Hepatocyte (in vitro differentiated cells): ENCODE data around the gene RAB9A. TPM values are rescaled to one million over a fixed set of nuclear protein-coding genes. Genes with fewer than 3 reads are reported as not detected.

Experiments used
- DNase-seq: peaks from one replicate; pipeline ENCODE4 v3.0.0-alpha.2; 2016; ENCODE audit warnings: low spot score
- H2AFZ ChIP-seq: fragments of 200-600 bp; sonication (generic); 2 replicates; pipeline ENCODE4 v1.6.0; 2016; ENCODE audit warnings: antibody characterized with exemption, mild to moderate bottlenecking
- H3K27ac ChIP-seq: fragments of 200-600 bp; sonication (generic); 2 replicates; pipeline ENCODE4 v1.5.1; 2016; ENCODE audit warnings: mild to moderate bottlenecking
- H3K27me3 ChIP-seq: fragments of 200-600 bp; sonication (generic); 2 replicates; pipeline ENCODE4 v1.6.1; 2016
- H3K36me3 ChIP-seq: fragments of 200-600 bp; sonication (generic); replicated peaks from 2 replicates; pipeline ENCODE4 v1.5.1; 2016; ENCODE audit warnings: low read depth; ENCODE audit not compliant: insufficient read depth
- H3K4me1 ChIP-seq: fragments of 200-600 bp; sonication (generic); 2 replicates; pipeline ENCODE4 v1.5.1; 2016; ENCODE audit warnings: mild to moderate bottlenecking, moderate library complexity; ENCODE audit not compliant: insufficient read depth
- H3K4me2 ChIP-seq: fragments of 200-600 bp; sonication (generic); 2 replicates; pipeline ENCODE4 v1.6.0; 2016
- H3K4me3 ChIP-seq: fragments of 200-600 bp; sonication (generic); 2 replicates; pipeline ENCODE4 v1.5.1; 2016; ENCODE audit warnings: mild to moderate bottlenecking
- H3K79me2 ChIP-seq: fragments of 200-600 bp; sonication (generic); 2 replicates; pipeline ENCODE4 v1.6.0; 2017; ENCODE audit warnings: mild to moderate bottlenecking
- H3K9me2 ChIP-seq: fragments of 200-600 bp; sonication (generic); replicated peaks from 2 replicates; pipeline ENCODE4 v1.6.0; 2017; ENCODE audit warnings: mild to moderate bottlenecking; ENCODE audit not compliant: insufficient read depth
- H3K9me3 ChIP-seq: fragments of 200-600 bp; sonication (generic); 2 replicates; pipeline ENCODE4 v1.5.1; 2016; ENCODE audit warnings: low read depth, mild to moderate bottlenecking
- H4K20me1 ChIP-seq: fragments of 200-600 bp; sonication (generic); 2 replicates; pipeline ENCODE4 v1.6.0; 2016; ENCODE audit warnings: mild to moderate bottlenecking; ENCODE audit not compliant: insufficient read depth, poor library complexity, severe bottlenecking
- CTCF ChIP-seq: fragments of 200-600 bp; sonication (generic); IDR thresholded peaks from 2 replicates; pipeline ENCODE4 v1.5.1; 2016; ENCODE audit warnings: antibody characterized with exemption, mild to moderate bottlenecking; ENCODE audit not compliant: poor library complexity
- EZH2 ChIP-seq: fragments of 200-600 bp; sonication (generic); IDR thresholded peaks from 2 replicates; pipeline ENCODE4 v1.6.1; 2016; ENCODE audit warnings: antibody characterized with exemption, mild to moderate bottlenecking, borderline replicate concordance
- EZH2phosphoT487 ChIP-seq: fragments of 200-600 bp; sonication (generic); IDR thresholded peaks from one replicate; pipeline ENCODE4 v1.6.1; 2018; ENCODE audit warnings: antibody characterized with exemption, mild to moderate bottlenecking, low read depth, moderate library complexity; ENCODE audit not compliant: unreplicated experiment, severe bottlenecking
- WGBS: methylation state at CpG from one replicate; pipeline ENCODE4 v1.1.6; 2016; ENCODE audit warnings: low lambda C conversion rate; ENCODE audit errors: missing lambda C conversion rate; 5-methylcytosine and 5-hydroxymethylcytosine counted together
- polyA plus RNA-seq: library from polyadenylated mRNA; unstranded; fragments of >200 nt; fragmentation: Nextera tagmentation; extraction: Ambion mirVana; gene quantifications from 2 replicates; pipeline ENCODE4 v1.2.1, GENCODE V29; 2016
- total RNA-seq: library from RNA; depleted of rRNA; stranded (reverse); fragments of >200 nt; gene quantifications from 2 replicates; pipeline ENCODE4 v1.2.3, GENCODE V29; 2014

Gene RAB9A
- total and polyA plus RNA-seq, 2 experiments from 2014 or later = 51.2 to 66.1 TPM

GRCh38 chrX:13702111-13702789 lies 13.3 kb downstream of the RAB9A start:
- H3K4me1 ChIP-seq = peaks cover 6% of the 10 kb centered on the region
- no peak overlapping the region for H3K4me3 ChIP-seq
- DNase-seq = no peak
- H3K9me3 ChIP-seq = no peaks in the 10 kb centered on the region
- H3K36me3 ChIP-seq = no peaks in the 10 kb centered on the region
- peaks cover 87% of the 10 kb centered on the region for H3K79me2 ChIP-seq
- peaks cover 31% of the 10 kb centered on the region for H4K20me1 ChIP-seq
- H3K27me3 ChIP-seq = no peaks in the 10 kb centered on the region
- no peak overlapping the region for H3K4me2 ChIP-seq
- WGBS = 64% methylated on average over 5 of the region's 5 CpGs
- TF ChIP-seq CTCF (no peak), EZH2phosphoT487 (no peak), EZH2 (no peak)
- no peak overlapping the region for H3K27ac ChIP-seq
- H2AFZ ChIP-seq = no peak overlapping the region
- H3K9me2 ChIP-seq = no peaks in the 10 kb centered on the region

GRCh38 chrX:13703135-13703534 lies 14.2 kb downstream of the RAB9A start:
- TF ChIP-seq CTCF = no peak
- no peak for TF ChIP-seq EZH2phosphoT487
- TF ChIP-seq EZH2 = no peak
- H3K4me3 ChIP-seq = no peak overlapping the region
- H3K9me2 ChIP-seq = no peaks in the 10 kb centered on the region
- H3K27me3 ChIP-seq = no peaks in the 10 kb centered on the region
- H2AFZ ChIP-seq = no peak overlapping the region
- WGBS = 75% methylated on average over 3 of the region's 3 CpGs
- no peak for DNase-seq
- no peaks in the 10 kb centered on the region for H3K9me3 ChIP-seq
- no peaks in the 10 kb centered on the region for H3K36me3 ChIP-seq
- peaks cover 25% of the 10 kb centered on the region for H4K20me1 ChIP-seq
- H3K4me1 ChIP-seq = peaks cover 6% of the 10 kb centered on the region
- peaks cover 86% of the 10 kb centered on the region for H3K79me2 ChIP-seq
- H3K27ac ChIP-seq = peak overlapping the region; percentile 2
- H3K4me2 ChIP-seq = no peak overlapping the region

- H3K4me3 ChIP-seq = no peak overlapping the region
- no peak overlapping the region for H3K4me2 ChIP-seq
- peak overlapping the region; percentile 2 for H3K27ac ChIP-seq
- H3K4me1 ChIP-seq = peaks cover 1% of the 10 kb centered on the region
- H3K36me3 ChIP-seq = no peaks in the 10 kb centered on the region
- TF ChIP-seq CTCF (no peak), EZH2phosphoT487 (no peak), EZH2 (no peak)
- H3K9me2 ChIP-seq = no peaks in the 10 kb centered on the region
- 61% methylated on average over 3 of the region's 3 CpGs for whole genome bisulfite sequencing
- no peak overlapping the region for H2AFZ ChIP-seq
- no peak for DNase-seq
- no peaks in the 10 kb centered on the region for H3K9me3 ChIP-seq
- peaks cover 22% of the 10 kb centered on the region for H4K20me1 ChIP-seq
- no peaks in the 10 kb centered on the region for H3K27me3 ChIP-seq
- H3K79me2 ChIP-seq = peaks cover 81% of the 10 kb centered on the region
Measured at GRCh38 chrX:13703589-13703988, 14.7 kb downstream of the RAB9A start.
